ENCODE measurements around the gene TRIM38. TPM values are rescaled to one million over a fixed set of nuclear protein-coding genes. Genes with fewer than 3 reads are reported as not detected.

TRIM38 gene
- total RNA-seq, 4 donors from 2014 or later = 3.9 to 14.9 (median 6.4) TPM

GRCh38 chr6:25931411-25931709 is 31.2 kb upstream of the TRIM38 start:
- 63% methylated on average over 1 of the region's 1 CpG for WGBS
- Histone ChIP-seq H3K27ac (no peak overlapping the region), H3K36me3 (no peaks in the 10 kb centered on the region), H3K9me3 (no peaks in the 10 kb centered on the region), H3K4me3 (no peak overlapping the region), H3K4me1 (no peaks in the 10 kb centered on the region), H3K27me3 (no peaks in the 10 kb centered on the region)
- no peak for TF ChIP-seq EP300 (IDR thresholded peaks at IDR 0.05)
- TF ChIP-seq POLR2A (IDR thresholded peaks at IDR 0.05) = no peak
- DNase-seq (ENCODE audit: low spot score in 2 of 2) = no peak

- 79% methylated on average over 2 of the region's 2 CpGs for WGBS
- no peaks in the 10 kb centered on the region for H3K27me3 ChIP-seq
- no peak overlapping the region for H3K27ac ChIP-seq
- no peak overlapping the region for H3K4me3 ChIP-seq
- H3K9me3 ChIP-seq = no peaks in the 10 kb centered on the region
- no peaks in the 10 kb centered on the region for H3K36me3 ChIP-seq
- DNase-seq (ENCODE audit: low spot score in 2 of 2) = no peak
- no peak for TF ChIP-seq EP300 (IDR thresholded peaks at IDR 0.05)
- TF ChIP-seq CTCF (IDR thresholded peaks at IDR 0.05) = no peak
- TF ChIP-seq POLR2A (IDR thresholded peaks at IDR 0.05) = no peak
- no peak for TF ChIP-seq POLR2AphosphoS5 (IDR thresholded peaks at IDR 0.05)
- no peaks in the 10 kb centered on the region for H3K4me1 ChIP-seq
Observed at GRCh38 chr6:25934156-25934555, 28.4 kb upstream of the TRIM38 start.

- Histone ChIP-seq H3K4me1 (no peaks in the 10 kb centered on the region), H3K27ac (no peak overlapping the region), H3K27me3 (no peaks in the 10 kb centered on the region), H3K36me3 (no peaks in the 10 kb centered on the region), H3K9me3 (no peaks in the 10 kb centered on the region), H3K4me3 (no peak overlapping the region)
- TF ChIP-seq POLR2A (IDR thresholded peaks at IDR 0.05) = no peak
- no peak for TF ChIP-seq CTCF (IDR thresholded peaks at IDR 0.05)
- no peak for TF ChIP-seq POLR2AphosphoS5 (IDR thresholded peaks at IDR 0.05)
- no peak for TF ChIP-seq EP300 (IDR thresholded peaks at IDR 0.05)
- WGBS = 83% methylated on average over 3 of the region's 3 CpGs
- DNase-seq (ENCODE audit: low spot score in 2 of 2) = no peak
Observed at GRCh38 chr6:25934735-25935313, 27.8 kb upstream of the TRIM38 start.

DNA sequence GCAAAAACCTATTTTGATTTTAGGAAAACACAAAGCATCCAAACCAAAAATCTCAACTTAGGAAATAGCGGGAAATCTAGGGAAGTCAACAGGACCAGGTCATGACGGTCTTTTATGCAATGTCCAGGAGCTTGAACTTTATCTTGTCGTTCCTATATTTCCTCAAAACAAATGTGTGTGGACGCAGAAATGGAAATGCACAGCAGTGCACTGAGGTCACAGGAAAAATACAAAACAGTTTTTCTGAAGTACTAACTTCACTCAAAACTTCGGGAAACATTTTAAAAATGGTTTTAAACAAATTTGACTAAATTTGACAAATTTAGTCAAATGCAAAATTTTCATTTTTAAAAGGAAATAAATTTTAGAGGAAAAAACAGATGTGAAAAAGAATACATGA is 26.6 kb upstream of the TRIM38 start:
- WGBS = 90% methylated on average over 5 of the region's 5 CpGs
- no peaks in the 10 kb centered on the region for H3K4me1 ChIP-seq

DNA sequence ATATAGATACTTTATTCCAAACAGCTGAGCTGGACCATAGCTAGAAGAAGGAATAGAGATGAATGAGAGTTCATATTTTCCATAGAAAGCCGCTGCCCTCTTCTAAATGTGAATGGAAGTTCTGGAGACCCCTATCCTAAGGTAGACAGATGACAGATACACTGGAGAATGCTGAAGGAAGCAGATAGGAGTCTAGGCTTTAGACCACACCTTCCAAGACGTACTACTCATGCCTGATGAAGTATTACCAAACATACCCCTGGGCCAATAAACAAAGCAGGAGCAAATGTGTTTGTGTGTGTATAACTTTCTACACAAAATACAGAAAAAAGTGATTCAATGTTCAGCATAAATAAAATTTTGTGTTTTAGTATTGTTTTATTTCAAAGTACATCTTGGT is 23.0 kb upstream of the TRIM38 start:
- 66% methylated on average over 2 of the region's 2 CpGs for WGBS

More for the DNA sequence above, 26.6 kb upstream of the TRIM38 start:
- no peak for DNase-seq (ENCODE audit: low spot score in 2 of 2)
- no peak overlapping the region for H3K27ac ChIP-seq
- no peaks in the 10 kb centered on the region for H3K9me3 ChIP-seq
- H3K4me3 ChIP-seq = no peak overlapping the region
- no peaks in the 10 kb centered on the region for H3K36me3 ChIP-seq
- no peaks in the 10 kb centered on the region for H3K27me3 ChIP-seq
- TF ChIP-seq CTCF (IDR thresholded peaks at IDR 0.05) = no peak
- TF ChIP-seq EP300 (IDR thresholded peaks at IDR 0.05) = no peak
- TF ChIP-seq POLR2AphosphoS5 (IDR thresholded peaks at IDR 0.05) = no peak
- no peak for TF ChIP-seq POLR2A (IDR thresholded peaks at IDR 0.05)

More for the DNA sequence above, 23.0 kb upstream of the TRIM38 start:
- DNase-seq (ENCODE audit: low spot score in 2 of 2) = no peak
- Histone ChIP-seq H3K4me1 (no peaks in the 10 kb centered on the region), H3K27me3 (no peaks in the 10 kb centered on the region), H3K4me3 (no peak overlapping the region), H3K27ac (no peak overlapping the region), H3K36me3 (no peaks in the 10 kb centered on the region), H3K9me3 (no peaks in the 10 kb centered on the region)
- TF ChIP-seq POLR2A (IDR thresholded peaks at IDR 0.05) (no peak), CTCF (IDR thresholded peaks at IDR 0.05) (no peak), EP300 (IDR thresholded peaks at IDR 0.05) (no peak), POLR2AphosphoS5 (IDR thresholded peaks at IDR 0.05) (no peak)

Measured in suprapubic skin (tissue), 4 donors.